ENCODE results near the gene DYNC2LI1. TPM values are rescaled to one million over a fixed set of nuclear protein-coding genes. Genes with fewer than 3 reads are reported as not detected.

DYNC2LI1 gene
- total and polyA plus RNA-seq, 2 of the 8 experiments (the other 6 are each of a cell fraction or from before 2014, with no cell fraction given), result 3.9 to 7.6 TPM

DNA sequence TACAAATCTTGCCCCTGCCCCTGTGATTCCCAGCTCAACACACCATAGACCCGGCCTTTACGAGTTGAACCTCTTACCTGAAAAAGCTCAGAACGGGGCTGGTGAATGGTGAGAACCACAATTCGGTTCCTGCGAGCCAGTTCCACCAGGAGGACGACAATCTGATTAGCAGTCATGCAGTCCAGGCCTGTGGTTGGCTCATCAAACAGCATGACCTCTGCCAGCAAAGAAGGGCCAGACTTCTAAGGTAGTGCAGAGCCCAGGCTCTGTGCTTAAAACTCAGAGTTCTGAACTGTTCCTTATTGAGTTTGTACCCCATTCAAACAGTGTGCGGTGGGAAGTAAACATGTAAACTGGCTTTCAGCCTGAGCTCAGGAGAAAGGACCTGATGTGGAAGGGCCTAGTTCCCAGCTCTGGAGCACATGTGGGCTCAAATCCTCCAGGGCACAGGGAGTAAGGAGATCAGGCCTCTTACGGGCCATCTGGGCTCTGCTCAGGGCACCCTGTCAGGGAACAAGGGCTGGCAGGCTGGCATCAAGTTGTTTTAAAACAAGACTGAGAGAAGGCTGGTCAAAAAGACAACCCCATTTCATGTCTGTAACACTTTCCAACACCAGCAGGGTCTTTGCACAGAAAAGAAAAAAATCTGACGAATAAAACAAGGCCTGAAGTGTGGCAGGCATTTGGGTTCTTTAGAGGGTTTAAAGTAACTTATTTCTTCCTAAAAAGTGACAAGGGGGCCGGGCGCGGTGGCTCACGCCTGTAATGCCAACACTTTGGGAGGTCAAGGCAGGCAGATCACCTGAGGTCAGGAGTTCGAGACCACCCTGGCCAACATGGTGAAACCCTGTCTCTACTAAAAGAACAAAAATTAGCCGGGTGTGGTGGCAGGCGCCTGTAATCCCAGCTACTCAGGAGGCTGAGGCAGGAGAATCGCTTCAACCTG lies 52.7 kb downstream of the DYNC2LI1 start:
- FAIRE-seq, result no peak
- peaks cover 0 to 3% (median 1%) of the 10 kb centered on the region in 4 experiments; a peak in 3 of 7 replicates for H3K4me1 ChIP-seq (replicated peaks in 1 of 4; ENCODE audit: control insufficient read depth in 3 of 4, insufficient read depth in 4 of 4, low read length in 3 of 4)
- no peak overlapping the region for H3K18ac ChIP-seq (ENCODE audit: extremely low read depth, low read length)
- H4K8ac ChIP-seq (ENCODE audit: extremely low read depth, insufficient read depth, low read length), result no peak overlapping the region
- no peak overlapping the region for H3K4me2 ChIP-seq (ENCODE audit: insufficient read depth in 1 of 2, low read depth in 2 of 2, low read length in 2 of 2)
- H2BK12ac ChIP-seq (ENCODE audit: low read depth, low read length), result no peak overlapping the region
- H2BK5ac ChIP-seq (ENCODE audit: low read depth, low read length), result no peak overlapping the region
- H3K4me3 ChIP-seq (ENCODE audit: extremely low read depth in 1 of 4, insufficient read depth in 2 of 4, low read depth in 3 of 4, low read length in 4 of 4), result no peak overlapping the region
- POLR2A ChIA-PET (ENCODE audit: partially characterized antibody), result no interaction called here
- no peak overlapping the region for H3K9ac ChIP-seq (replicated peaks in 1 of 4; ENCODE audit: extremely low read depth in 1 of 4, low read depth in 3 of 4, low read length in 3 of 4)
- H2AK5ac ChIP-seq (ENCODE audit: low read depth, low read length), result no peak overlapping the region
- H3K9me3 ChIP-seq (ENCODE audit: insufficient read depth in 2 of 2, low read depth in 1 of 2, low read length in 1 of 2), result no peaks in the 10 kb centered on the region
- no peak overlapping the region for H4K5ac ChIP-seq (ENCODE audit: insufficient read length, low read depth, low read length)
- H3K4ac ChIP-seq (replicated peaks; ENCODE audit: insufficient read length, low read depth, low read length), result no peak overlapping the region
- H3K27ac ChIP-seq (ENCODE audit: low read depth, low read length), result no peak overlapping the region
- H2BK20ac ChIP-seq (ENCODE audit: low read length), result no peak overlapping the region
- no peak for DNase-seq (ENCODE audit: low read depth in 1 of 2, low spot score in 2 of 2)
- no peaks in the 10 kb centered on the region for H3K79me1 ChIP-seq (ENCODE audit: low read depth, low read length)
- H3K23me2 ChIP-seq (ENCODE audit: low read depth, low read length), result no peaks in the 10 kb centered on the region
- H3K27me3 ChIP-seq (replicated peaks in 1 of 4; ENCODE audit: control insufficient read depth in 3 of 4, extremely low read depth in 1 of 4, insufficient read depth in 3 of 4, low read length in 3 of 4), result no peaks in the 10 kb centered on the region
- H2BK120ac ChIP-seq (replicated peaks; ENCODE audit: low read depth, low read length), result no peak overlapping the region
- no peak overlapping the region for H2BK15ac ChIP-seq (ENCODE audit: low read length)
- no peaks in the 10 kb centered on the region for H4K20me1 ChIP-seq (replicated peaks in 1 of 2; ENCODE audit: control insufficient read depth in 1 of 2, insufficient read depth in 2 of 2, low read length in 2 of 2)
- CTCF ChIA-PET (ENCODE audit: partially characterized antibody), result interaction anchor here (1.0 to 1.8 kb wide), 3 partner anchors 14 to 222 kb away, joined by 3 to 6 read pairs (median 5); no protein-coding TSS in a partner anchor
- 93% methylated on average over 17 of the region's 17 CpGs; no CpG with 5 or more reads in 1 of the 2 experiments for WGBS, 2 experiments (ENCODE audit: extremely low coverage in 1 of 2, insufficient coverage in 1 of 2, insufficient read length in 1 of 2, insufficient replicate concordance in 2 of 2, low coverage in 1 of 2, low lambda C conversion rate in 2 of 2, missing lambda C conversion rate in 1 of 2)
- H3K14ac ChIP-seq (ENCODE audit: insufficient read length), result no peak overlapping the region
- H3K79me2 ChIP-seq (ENCODE audit: control insufficient read depth in 1 of 2, insufficient read depth in 2 of 2, low read length in 2 of 2), result no peaks in the 10 kb centered on the region
- H3K36me3 ChIP-seq (ENCODE audit: control insufficient read depth in 2 of 4, insufficient read depth in 4 of 4, low read length in 3 of 4), result no peaks in the 10 kb centered on the region
- no peak overlapping the region for H4K91ac ChIP-seq (replicated peaks; ENCODE audit: insufficient read length, low read length)
- no peak overlapping the region for H3K56ac ChIP-seq (replicated peaks; ENCODE audit: insufficient read length, low read depth, low read length)
- no peak overlapping the region for H2AFZ ChIP-seq (ENCODE audit: low read length)
- TF ChIP-seq CBX5 (IDR thresholded peaks at IDR 0.05; ENCODE audit: low read depth, low read length), result no peak
- no peak for TF ChIP-seq RXRA (IDR thresholded peaks at IDR 0.05; ENCODE audit: insufficient read depth, low read depth, low read length)
- no peak for TF ChIP-seq TAF1 (IDR thresholded peaks at IDR 0.05; ENCODE audit: low read depth, low read length)
- no peak for TF ChIP-seq CTBP2 (IDR thresholded peaks at IDR 0.05; ENCODE audit: borderline replicate concordance, insufficient read depth, insufficient read length, low read length)
- no peak for TF ChIP-seq GTF2F1 (IDR thresholded peaks at IDR 0.05; ENCODE audit: borderline replicate concordance, low read depth, low read length)
- no peak for TF ChIP-seq KDM5A (IDR thresholded peaks at IDR 0.05; ENCODE audit: low read length)
- no peak overlapping the region for H3K23ac ChIP-seq (ENCODE audit: insufficient read length)
